ENCODE measurements around the gene GPR141. TPM values are rescaled to one million over a fixed set of nuclear protein-coding genes. Genes with fewer than 3 reads are reported as not detected.

Gene GPR141
- total and polyA plus RNA-seq, 2 experiments from 2014 or later, result 0.51 TPM; not detected in 1

- no peaks in the 10 kb centered on the region for H3K9me3 ChIP-seq (ENCODE audit: low read depth)
- TF ChIP-seq, protein P1, sequence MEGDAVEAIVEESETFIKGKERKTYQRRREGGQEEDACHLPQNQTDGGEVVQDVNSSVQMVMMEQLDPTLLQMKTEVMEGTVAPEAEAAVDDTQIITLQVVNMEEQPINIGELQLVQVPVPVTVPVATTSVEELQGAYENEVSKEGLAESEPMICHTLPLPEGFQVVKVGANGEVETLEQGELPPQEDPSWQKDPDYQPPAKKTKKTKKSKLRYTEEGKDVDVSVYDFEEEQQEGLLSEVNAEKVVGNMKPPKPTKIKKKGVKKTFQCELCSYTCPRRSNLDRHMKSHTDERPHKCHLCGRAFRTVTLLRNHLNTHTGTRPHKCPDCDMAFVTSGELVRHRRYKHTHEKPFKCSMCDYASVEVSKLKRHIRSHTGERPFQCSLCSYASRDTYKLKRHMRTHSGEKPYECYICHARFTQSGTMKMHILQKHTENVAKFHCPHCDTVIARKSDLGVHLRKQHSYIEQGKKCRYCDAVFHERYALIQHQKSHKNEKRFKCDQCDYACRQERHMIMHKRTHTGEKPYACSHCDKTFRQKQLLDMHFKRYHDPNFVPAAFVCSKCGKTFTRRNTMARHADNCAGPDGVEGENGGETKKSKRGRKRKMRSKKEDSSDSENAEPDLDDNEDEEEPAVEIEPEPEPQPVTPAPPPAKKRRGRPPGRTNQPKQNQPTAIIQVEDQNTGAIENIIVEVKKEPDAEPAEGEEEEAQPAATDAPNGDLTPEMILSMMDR (IDR thresholded peaks at IDR 0.05; ENCODE audit: low read depth, low read length), result no peak
- no peaks in the 10 kb centered on the region for H3K4me1 ChIP-seq (ENCODE audit: low read depth)
- no peak overlapping the region for H3K27ac ChIP-seq
- H3K36me3 ChIP-seq, result no peaks in the 10 kb centered on the region
- no peak for DNase-seq (ENCODE audit: low read depth in 1 of 2, low spot score in 1 of 2)
- H3K4me3 ChIP-seq, result no peak overlapping the region
- H3K27me3 ChIP-seq, result no peaks in the 10 kb centered on the region
Observed at GRCh38 chr7:37765421-37765829, 81.9 kb downstream of the GPR141 start.

GRCh38 chr7:37765872-37766525 lies 82.4 kb downstream of the GPR141 start:
- Histone ChIP-seq H3K27me3 (no peaks in the 10 kb centered on the region), H3K4me3 (no peak overlapping the region), H3K9me3 (ENCODE audit: low read depth) (no peaks in the 10 kb centered on the region), H3K36me3 (no peaks in the 10 kb centered on the region), H3K27ac (no peak overlapping the region), H3K4me1 (ENCODE audit: low read depth) (no peaks in the 10 kb centered on the region)
- TF ChIP-seq, protein P1 (IDR thresholded peaks at IDR 0.05; ENCODE audit: low read depth, low read length), result no peak
- DNase-seq (ENCODE audit: low read depth in 1 of 2, low spot score in 1 of 2), result no peak

DNA sequence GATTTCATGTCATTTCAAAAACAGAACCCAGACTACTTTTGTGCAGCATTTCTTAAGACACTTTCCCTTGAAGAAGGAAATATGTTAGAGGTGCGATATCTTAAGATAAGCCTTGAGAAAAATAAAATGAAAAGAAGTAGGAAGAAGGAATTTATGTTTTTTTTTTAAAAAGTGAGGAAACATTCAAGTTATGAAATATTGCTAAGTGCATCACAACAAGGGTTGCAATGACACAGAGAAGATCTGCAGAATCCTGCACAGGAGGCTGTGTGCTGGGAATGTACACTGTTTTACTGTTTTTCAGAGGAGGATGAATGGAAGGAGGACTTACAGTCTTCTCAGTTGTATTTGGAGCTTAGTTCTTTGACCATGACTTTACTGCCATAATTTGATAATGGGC lies 85.0 kb downstream of the GPR141 start:
- TF ChIP-seq, protein P1 (IDR thresholded peaks at IDR 0.05; ENCODE audit: low read depth, low read length), result no peak
- Histone ChIP-seq H3K4me1 (ENCODE audit: low read depth) (no peaks in the 10 kb centered on the region), H3K27ac (no peak overlapping the region), H3K27me3 (no peaks in the 10 kb centered on the region), H3K4me3 (no peak overlapping the region), H3K36me3 (no peaks in the 10 kb centered on the region), H3K9me3 (ENCODE audit: low read depth) (no peaks in the 10 kb centered on the region)
- DNase-seq (ENCODE audit: low read depth in 1 of 2, low spot score in 1 of 2), result no peak

DNA sequence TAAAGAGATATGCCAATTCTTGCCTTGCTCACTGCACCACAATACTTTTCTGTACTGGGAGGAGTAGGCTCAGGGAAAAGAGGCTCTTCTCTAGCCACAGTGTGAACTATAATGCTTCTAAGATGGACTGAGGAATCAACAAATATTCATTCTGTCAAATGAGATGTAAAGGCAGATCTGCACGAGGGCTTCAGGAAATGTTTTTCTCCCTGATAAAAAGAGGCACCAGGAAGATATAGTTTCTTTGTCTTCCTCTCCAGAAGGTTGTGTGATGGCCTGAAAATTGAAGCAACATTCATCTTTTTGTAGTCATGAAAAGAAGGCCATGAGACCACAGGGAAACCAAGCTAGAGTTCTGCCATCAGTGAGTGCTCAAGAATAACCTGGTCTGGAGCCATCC lies 85.7 kb downstream of the GPR141 start:
- H3K4me1 ChIP-seq (ENCODE audit: low read depth), result no peaks in the 10 kb centered on the region
- no peak overlapping the region for H3K27ac ChIP-seq
- TF ChIP-seq, protein P1 (IDR thresholded peaks at IDR 0.05; ENCODE audit: low read depth, low read length), result no peak
- no peak for DNase-seq (ENCODE audit: low read depth in 1 of 2, low spot score in 1 of 2)
- no peak overlapping the region for H3K4me3 ChIP-seq
- no peaks in the 10 kb centered on the region for H3K9me3 ChIP-seq (ENCODE audit: low read depth)
- no peaks in the 10 kb centered on the region for H3K27me3 ChIP-seq
- no peaks in the 10 kb centered on the region for H3K36me3 ChIP-seq

DNA sequence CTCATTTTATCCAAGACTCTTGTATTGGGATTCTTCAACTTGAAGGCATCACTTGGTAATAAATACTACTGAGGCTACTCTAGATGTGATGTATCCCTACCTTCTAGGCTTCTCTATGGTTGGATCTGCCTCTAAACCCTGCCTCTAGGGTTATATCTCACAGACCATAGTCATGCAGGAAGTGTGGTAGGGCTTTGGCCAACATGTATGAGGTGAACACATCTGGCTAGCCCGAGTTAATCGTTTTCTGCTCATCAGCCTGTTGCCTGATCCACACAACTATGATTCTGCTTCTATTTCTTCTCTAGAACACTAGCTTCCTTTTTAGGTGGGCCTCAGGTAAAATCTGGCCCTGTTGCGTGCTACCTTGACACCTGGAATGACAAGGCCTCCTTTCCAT lies 86.2 kb downstream of the GPR141 start:
- Histone ChIP-seq H3K36me3 (no peaks in the 10 kb centered on the region), H3K4me3 (no peak overlapping the region), H3K4me1 (ENCODE audit: low read depth) (no peaks in the 10 kb centered on the region), H3K27ac (no peak overlapping the region), H3K9me3 (ENCODE audit: low read depth) (no peaks in the 10 kb centered on the region), H3K27me3 (no peaks in the 10 kb centered on the region)
- no peak for DNase-seq (ENCODE audit: low read depth in 1 of 2, low spot score in 1 of 2)
- TF ChIP-seq, protein P1 (IDR thresholded peaks at IDR 0.05; ENCODE audit: low read depth, low read length), result no peak

All from cardiac muscle cell (in vitro differentiated cells and primary cell).